HG02852 (cell line): Measurements from ENCODE around the gene ROBO2.
"Not testable (repeated sequence)": the region's sequence is repeated elsewhere in the genome, so short reads cannot be mapped to it uniquely, and the experiment has no call there.

ENCODE experiments used
- ATAC-seq: cut with Tn5 transposase; IDR thresholded peaks from one replicate; pipeline ENCODE4 v1.9.1; 2021; ENCODE audit warnings: mild to moderate bottlenecking, moderate library complexity; ENCODE audit not compliant: unreplicated experiment

Gene ROBO2

DNA sequence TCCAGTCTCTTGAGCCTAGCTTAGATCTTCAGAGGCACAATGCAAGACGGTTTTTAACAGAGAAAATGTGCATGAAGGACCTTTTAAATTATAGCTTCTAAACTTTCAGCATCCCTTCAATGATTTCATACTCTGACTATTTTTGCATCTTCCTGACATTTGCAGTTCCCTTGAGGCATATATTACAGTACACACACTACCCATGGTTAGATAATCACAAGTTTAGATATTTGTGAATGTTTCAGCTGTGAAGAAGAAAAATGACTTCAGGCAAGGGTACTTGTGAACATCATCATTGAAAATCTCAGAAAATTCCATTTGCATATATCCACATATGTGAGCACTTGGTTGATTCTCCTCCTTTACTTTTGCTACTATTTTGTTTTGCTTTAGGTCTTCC lies 341.5 kb downstream of the ROBO2 start:
- no peak for ATAC-seq

DNA sequence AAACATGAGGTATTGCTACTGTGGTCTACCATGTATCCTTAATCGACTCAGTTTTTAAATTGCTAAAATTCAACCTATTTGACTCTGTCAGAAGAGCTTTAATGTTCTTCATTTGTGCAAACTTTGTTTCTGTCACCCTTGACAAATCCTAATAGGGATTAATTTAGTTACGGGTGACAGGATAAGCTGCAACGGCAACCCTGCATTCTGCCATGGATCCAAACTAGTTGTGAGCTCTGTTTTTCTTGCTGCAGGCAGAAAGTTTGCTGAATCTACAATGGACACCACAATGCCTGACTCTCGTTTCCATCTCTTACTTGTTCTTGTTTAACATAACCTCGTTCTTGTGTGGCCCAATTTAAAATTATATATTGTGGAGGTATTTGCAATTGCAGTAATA lies 352.3 kb downstream of the ROBO2 start:
- ATAC-seq: no peak

DNA sequence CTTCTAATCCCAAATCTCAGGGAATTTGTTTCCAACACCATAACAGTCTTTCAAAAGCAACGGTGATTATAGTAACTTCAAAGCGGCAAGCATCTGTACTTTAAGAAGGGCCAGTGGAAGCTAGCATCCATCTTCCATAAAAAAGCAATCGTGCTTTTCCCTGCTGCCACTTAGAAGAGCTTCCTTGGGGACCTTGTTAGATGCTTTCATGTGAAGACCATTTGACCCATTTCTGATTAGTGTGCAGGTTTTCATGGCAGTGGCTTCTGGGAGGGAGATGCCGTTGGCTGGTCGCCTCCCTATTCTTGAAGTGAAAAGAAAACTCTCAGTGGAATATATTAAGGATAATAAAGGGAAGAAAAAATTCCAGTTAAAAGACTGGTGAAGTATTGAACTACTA lies 354.1 kb downstream of the ROBO2 start:
- ATAC-seq: no peak

DNA sequence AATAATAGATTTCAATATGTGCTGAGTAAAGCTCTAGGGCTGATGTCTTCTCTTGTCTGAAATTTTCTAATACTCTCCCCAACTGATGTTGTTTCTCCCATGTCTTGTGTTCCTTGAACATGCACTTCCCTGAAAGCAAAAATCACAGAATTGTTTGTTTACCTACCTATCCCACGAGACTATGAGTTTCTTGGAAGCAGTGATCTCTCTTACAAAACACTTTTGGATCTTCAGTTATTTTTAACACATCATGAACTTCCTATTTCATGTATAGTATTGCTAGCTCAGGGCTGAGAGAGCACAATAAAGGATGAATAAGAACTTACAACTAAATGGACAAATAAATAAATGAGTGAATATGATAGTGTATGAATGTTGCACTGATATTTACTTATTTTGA lies 365.0 kb downstream of the ROBO2 start:
- ATAC-seq: no peak

DNA sequence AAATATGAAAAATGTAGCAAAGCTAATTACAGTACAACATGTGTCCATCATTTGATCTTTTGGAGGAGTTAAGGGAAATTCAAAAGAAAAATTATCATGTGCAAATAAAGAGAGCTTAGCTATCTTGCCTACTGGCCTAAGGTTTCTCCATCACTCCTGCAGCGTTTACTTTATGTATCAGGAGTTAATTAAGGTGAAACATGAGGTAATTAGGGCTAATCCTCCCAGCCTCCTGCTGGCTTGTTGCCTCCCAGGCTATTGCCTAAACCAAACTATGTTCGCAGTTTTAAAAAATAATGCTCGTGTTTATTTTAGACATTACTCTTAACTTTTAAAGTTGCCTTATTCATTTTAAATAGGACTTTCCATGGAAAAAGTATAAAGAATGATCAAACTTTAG lies 367.5 kb downstream of the ROBO2 start:
- ATAC-seq: no peak

DNA sequence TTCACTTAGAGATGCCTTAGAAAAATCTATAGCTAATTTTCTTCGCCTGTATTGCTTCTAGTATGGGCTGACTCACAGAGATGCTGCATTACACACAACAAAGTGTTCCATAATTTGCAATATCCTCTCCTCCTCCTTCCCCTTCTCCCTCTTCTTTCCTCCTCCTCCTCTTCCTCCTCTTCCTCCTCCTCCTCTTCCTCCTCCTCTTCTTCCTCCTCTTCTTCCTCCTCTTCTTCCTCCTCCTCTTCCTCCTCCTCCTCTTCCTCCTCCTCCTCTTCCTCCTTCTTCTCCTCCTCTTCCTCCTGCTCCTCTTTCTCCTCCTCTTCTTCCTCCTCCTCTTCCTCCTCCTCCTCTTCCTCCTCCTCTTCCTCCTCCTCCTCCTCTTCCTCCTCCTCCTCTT lies 370.4 kb downstream of the ROBO2 start:
- ATAC-seq: not testable (repeated sequence)

DNA sequence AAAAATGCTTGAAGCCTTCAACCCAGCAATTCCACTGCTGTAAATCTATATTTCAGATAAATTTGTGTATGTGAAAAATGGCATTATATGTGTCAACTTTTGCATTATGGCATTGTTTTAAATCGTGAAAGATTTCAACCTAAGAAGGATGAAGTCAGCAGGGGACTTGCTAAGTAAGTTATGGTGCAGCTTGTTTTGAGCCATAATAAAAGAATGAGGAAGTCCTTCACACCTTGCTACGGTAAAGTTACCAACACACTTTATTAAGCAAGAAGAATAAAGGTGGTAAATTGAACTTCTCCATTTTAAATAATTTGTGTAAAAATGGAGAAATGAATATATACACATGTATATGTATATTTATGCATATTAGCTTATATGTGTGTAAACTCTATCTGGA lies 371.4 kb downstream of the ROBO2 start:
- no peak for ATAC-seq

DNA sequence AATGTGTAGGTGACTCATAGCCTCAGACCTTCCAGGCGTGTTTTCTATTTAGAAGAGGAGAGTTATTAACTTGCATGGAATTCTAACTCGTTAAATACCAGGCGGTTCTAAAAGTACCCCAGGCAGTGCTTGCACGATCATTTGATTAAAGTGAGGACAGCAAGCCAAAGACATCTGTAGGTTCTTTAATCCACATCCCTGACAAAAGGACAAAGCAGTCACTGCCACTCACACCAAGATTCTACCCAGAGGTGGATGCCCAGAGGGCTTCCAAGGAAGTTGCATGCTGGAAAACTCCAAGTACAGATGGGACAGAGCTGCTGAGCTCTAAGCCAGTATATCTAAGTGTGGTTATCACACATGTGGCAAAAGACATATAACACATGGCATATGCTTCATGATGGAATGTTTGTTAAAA lies 372.1 kb downstream of the ROBO2 start:
- ATAC-seq: no peak

DNA sequence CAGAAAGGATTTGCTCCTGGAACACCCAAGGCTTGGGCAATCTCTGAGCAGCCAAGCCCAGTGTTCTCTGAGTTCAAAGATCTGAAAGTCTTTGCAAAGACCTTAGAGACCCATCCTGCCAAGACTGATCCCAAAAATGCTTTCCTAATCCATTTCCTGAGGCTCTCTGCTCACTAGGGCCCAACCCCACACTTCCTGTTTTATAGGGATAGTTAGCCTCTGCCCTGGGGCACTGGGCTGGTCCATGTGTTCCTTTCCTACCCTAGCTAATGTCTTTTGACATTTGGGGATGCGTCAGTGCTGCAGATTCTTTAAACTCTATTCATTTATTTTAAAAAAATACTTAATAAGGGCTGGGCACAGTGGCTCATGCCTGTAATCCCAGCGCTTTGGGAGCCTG lies 372.7 kb downstream of the ROBO2 start:
- no peak for ATAC-seq

DNA sequence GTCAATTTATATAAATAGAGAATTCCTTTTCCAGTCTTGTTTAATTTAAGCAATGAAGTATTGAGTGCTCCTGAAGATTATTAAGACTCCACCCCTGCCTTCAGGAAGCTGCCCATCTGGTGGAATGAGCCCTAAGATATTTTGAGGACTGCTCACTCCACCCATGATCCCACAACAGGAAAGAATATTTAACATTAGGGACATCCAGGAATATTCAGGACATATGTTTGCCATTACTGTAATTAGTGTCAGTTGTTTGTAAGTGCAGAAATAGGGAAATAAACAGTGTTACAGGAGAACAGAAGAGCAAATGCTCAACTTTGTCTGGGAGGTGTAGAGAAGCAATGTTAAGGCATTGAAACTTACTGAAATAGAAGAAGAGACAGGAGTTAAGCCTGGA lies 375.0 kb downstream of the ROBO2 start:
- no peak for ATAC-seq

DNA sequence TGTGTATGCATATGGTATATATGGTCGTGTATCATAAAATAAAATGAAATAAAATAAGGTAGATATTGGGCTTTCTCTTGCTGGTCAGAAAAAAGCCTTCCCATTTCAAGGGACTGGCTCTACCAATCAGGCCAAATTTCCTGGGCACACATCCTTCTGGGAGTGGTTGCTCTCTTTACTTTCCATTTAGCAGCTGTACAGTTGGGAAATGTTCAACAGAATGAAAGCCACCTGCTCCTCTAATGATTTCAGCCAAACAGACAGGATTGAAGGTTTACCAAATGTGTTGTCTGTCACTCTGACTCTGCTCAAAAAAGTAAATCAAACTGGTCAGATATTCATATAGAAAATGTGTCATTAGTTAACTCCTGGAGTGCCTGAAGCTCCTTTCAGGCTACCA lies 380.4 kb downstream of the ROBO2 start:
- ATAC-seq: no peak

DNA sequence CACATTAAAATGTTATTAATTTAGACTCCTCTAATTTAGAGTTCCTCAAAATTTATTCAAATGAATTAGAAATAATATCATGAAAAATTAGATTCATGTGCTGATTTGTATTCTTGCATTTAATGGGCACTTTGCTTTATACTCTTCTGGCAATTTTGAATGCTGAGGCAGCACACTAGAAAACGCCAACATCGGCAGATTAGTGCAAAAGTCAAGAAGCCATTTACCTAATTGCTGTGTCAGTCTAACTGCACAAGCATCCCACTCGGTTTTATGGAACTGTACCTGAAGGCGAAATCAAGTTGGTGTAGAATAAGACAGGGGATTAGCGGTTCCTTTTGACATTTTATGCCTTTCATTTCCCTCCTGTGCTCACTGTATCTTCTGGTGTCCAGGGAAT lies 382.0 kb downstream of the ROBO2 start:
- no peak for ATAC-seq

DNA sequence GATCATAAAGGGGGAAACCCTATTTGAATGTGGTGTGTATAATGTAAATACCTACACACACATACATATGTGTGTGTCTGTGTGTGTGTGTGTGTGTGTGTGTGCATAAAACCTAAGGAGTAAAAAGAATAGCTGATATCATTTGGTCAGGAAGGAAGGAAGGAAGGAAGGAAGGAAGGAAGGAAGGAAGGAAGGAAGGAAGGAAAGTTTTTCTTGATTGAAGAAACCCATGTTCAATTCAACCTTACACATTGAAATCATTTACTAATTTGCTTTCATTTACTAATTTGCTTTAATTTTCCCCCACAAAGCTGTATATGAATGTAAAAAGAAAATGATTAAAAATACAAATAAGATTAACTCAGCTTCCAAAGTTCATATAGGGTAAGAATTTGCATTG lies 386.6 kb downstream of the ROBO2 start:
- ATAC-seq: no peak

DNA sequence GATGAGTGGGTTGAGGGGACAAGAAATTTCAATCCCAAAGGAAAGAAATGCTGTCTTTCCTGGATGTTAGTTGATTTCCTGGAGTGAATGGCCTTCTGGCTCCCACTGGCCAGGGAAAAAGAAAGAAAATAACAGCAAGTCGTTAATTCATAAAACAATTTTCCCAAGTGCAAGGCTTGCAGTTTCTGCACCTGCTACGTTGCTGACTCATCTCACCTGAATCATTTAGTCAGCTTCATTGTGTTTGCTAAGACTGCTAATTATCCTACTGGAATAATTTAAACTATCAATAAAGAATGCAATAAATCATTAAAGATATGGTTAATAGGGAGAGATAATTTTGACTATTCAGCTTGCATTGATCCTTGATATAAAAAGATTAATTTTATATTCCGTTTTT lies 387.6 kb downstream of the ROBO2 start:
- ATAC-seq: no peak

DNA sequence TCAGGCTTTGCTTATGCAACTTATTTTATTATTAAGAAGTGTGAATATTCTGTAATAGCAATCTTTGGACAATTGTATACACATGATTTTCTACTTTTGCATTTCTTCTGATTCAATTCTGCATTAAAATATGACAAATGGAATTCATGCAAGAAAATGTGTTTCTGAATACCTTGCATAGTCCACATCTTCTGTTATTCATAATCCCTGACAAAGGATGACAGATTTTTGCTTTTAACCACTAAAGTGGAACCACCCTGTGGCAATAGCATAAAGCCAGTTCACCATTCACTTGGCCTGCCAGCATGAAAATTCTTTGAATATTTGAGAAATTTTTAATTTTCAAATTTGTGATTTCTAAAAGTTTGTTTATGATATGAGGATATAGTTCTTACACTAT lies 397.0 kb downstream of the ROBO2 start:
- no peak for ATAC-seq

DNA sequence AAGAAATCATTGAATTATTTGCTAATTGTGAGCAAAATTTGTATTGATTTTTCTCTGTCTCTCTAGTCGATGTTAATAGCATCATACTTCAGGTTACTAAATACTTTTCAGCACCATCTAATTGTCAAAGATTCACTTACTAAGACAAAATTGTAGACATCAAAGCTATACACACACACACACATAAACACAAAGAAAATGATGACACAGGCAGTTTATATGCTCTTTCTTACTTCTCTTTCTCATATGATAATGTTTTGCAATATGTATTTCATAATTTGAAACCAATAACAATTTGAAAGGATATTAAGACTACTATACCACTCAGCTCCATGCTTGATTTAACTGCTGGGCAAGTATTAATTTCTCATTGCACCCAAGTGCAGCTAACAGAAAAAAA lies 406.2 kb downstream of the ROBO2 start:
- no peak for ATAC-seq

DNA sequence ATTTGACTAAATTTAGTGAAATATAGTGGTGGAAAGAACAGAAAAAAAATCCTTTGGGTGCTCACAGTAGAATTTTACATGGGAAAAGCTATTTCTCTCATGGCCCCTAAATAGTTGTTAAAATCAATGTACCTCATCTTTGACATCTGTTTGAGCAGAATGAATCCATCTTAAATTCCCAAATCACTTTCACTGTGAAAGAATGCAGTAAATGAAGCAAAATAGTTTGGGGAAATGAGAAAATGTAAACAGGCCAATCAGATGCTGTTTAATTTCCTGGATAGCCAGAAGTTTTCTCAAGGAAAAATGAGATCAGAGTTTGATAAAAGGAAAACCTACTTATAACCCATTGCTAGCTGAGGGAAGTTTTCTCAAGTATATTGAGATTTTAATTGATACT lies 406.9 kb downstream of the ROBO2 start:
- no peak for ATAC-seq

DNA sequence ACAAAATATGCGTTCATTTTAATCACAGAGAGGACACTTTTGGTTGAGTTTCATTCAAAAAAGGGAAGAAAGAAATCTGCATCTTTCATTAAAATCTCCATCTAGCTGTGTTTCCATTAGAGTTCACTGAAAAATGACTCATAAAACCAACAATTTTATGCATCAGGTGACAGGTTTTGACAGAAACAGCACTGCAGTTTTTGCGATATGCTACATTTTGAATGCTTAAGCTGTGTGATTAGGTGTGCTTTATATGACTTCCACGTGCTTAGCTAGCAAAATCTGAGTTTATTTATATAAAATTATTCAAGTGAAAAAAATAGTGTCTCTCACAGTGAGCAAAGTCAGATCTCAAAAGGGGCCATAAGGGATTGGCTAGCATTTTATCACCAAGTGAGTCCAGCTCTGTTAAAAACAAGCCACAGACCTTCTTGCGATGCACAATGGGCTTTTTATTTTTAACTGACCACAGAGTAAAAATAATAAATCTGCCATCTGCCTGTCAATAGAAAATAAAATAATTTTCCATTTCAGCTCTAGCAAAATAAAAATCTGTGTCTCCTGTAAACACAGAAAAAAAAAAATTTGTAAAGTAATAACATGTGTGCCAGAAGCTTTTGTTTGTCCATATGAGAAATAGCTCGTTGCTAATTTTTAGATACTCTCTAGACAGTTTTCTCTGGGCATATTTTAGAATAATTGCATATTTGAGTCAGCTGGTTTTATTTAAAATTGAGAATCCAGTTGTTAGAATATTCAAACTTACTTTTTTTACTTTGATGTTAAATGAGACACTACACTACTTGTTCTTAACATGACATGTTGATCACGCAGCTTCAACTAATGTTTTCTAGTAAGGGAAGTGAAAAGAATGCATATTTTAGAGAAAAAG lies 409.8 kb downstream of the ROBO2 start:
- no peak for ATAC-seq

DNA sequence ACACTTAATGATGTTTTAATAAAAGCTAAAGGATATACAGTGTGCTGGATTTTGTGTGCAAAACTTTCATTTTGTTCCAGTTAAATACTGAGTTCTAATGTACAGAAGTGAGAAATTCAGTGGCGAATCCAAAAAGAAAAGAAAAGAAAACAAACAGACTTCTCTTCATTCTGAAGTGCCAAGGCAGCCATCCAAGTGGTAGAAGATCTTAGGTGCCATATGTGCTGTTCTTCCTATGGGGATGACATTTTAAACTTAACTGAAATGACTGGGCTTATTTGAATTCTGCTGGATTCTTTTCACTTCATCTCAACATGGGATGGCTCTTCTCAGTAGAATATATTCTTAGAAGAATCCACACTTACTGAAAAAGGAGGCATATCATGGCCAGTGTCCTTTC lies 416.5 kb downstream of the ROBO2 start:
- ATAC-seq: no peak

DNA sequence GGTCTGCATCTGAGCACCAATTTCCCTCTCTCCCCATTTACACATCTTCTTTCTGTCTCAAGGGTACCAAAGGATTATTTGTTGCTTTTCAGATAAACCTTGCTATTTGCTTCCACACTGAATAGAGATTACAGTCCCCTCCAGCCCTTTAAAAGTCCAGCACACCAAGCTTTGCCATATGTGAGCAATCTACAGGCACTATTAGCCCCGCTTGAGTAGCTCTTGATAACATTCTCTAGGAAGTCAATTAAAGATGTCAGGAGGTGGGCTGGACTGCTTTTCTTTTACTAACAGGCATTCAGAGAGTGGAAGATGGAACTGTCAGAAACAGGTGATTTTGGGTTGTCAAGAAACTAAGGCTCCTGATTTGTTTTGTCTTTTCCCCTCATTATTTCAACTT lies 417.0 kb downstream of the ROBO2 start:
- ATAC-seq: no peak

DNA sequence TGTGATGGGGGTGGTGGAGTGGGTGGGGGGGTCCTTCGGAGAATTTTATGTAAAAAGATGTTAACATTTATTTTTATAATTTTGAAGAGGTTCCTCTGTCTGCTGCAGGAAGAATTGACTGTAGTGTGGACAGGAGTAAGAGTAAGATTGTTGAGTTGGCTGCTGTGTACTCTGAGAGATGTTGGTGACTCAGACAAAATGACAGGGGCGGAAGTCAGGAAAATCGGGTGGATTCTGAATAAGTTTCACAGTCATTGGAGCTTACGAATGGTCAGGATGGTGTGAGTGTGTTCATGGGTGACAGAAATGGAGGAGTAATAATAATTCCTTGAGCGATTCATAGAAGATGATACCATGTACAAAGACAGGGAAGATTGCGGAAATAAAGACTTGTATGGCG lies 420.0 kb downstream of the ROBO2 start:
- no peak for ATAC-seq

DNA sequence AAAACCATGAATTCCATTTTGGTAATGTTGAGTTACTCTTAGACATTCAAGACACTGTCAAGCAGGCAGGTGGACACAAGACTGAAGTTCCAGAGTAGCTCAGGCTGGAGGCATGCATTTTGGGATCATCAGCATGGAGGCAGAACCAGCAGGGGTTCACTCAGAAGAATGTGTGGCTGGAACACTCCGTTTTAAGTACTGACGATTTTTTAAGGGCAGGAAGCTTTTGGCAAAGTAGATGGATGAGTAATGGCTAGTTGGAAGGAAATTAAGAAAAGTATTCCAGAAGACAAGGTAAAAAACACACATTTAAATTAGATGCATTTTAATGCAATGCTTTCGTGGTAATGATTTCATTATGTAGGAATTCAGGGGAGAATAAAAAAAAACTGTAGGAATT lies 420.4 kb downstream of the ROBO2 start:
- ATAC-seq: no peak

DNA sequence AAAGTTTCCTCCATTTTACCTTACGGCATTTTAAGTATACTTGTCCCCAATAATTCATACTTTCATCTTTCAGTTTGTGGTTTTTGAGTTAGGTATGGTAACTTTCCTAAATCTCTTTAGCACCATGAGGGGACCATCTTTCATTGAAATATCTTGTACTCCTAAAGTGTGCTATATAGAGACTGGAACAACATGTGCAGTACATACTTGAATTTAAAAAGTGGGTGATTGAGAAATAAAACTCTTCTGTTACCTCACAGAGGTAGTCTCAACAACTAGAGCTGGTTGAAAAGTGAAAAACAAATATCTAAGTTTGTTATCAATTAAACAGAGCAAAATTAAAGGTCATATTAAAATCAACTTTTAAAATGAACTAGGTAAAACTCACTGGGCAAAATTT lies 423.1 kb downstream of the ROBO2 start:
- ATAC-seq: no peak
